Liver (tissue), 3 donors: ENCODE results near the gene NOL6.
"Not testable (repeated sequence)": the region's sequence is repeated elsewhere in the genome, so short reads cannot be mapped to it uniquely, and the experiment has no call there.

Experiments
- ATF3 ChIP-seq: IDR thresholded peaks from 2 replicates; pipeline ENCODE4 v1.6.1; 2016; ENCODE audit warnings: antibody characterized with exemption
- EGR1 ChIP-seq, 2 donors: IDR thresholded peaks; 2 replicates each; pipeline ENCODE4 v1.6.1; 2016 to 2018; ENCODE audit warnings: antibody characterized with exemption in 2 of 2, low read depth in 2 of 2
- GABPA ChIP-seq, 2 donors: IDR thresholded peaks in 1 of 2; conservative IDR thresholded peaks in 1 of 2; 2 replicates each; pipeline ENCODE4 v1.6.1; 2016; ENCODE audit warnings: antibody characterized with exemption in 2 of 2, mild to moderate bottlenecking in 1 of 2, moderate library complexity in 1 of 2
- JUND ChIP-seq, 2 donors: IDR thresholded peaks; 2 replicates each; pipeline ENCODE4 v1.6.1; 2016; ENCODE audit warnings: antibody characterized with exemption in 2 of 2
- MAX ChIP-seq: IDR thresholded peaks from 2 replicates; pipeline ENCODE4 v1.6.1; 2016; ENCODE audit warnings: antibody characterized with exemption
- RAD21 ChIP-seq, 2 donors: IDR thresholded peaks; 2 replicates each; pipeline ENCODE4 v1.6.1; 2016; ENCODE audit warnings: antibody characterized with exemption in 2 of 2, mild to moderate bottlenecking in 2 of 2
- SP1 ChIP-seq: IDR thresholded peaks from 2 replicates; pipeline ENCODE4 v1.6.1; 2018; ENCODE audit warnings: antibody characterized with exemption, mild to moderate bottlenecking
- TAF1 ChIP-seq: conservative IDR thresholded peaks from 2 replicates; pipeline ENCODE4 v1.6.1; 2016; ENCODE audit warnings: antibody characterized with exemption, mild to moderate bottlenecking
- YY1 ChIP-seq: IDR thresholded peaks from 2 replicates; pipeline ENCODE4 v1.6.1; 2016; ENCODE audit warnings: antibody characterized with exemption, mild to moderate bottlenecking
- ZBTB33 ChIP-seq: IDR thresholded peaks from 2 replicates; pipeline ENCODE4 v1.6.1; 2016; ENCODE audit warnings: antibody characterized with exemption
- TF ChIP-seq, protein P1 (sequence below): fragments of 150-350 bp; IDR thresholded peaks from 2 replicates; pipeline ENCODE4 v1.5.1; 2017; ENCODE audit warnings: improper control_type of control experiment, low read depth, low read length; ENCODE audit not compliant: missing input control
- TF ChIP-seq, protein P2 (sequence below): IDR thresholded peaks from 2 replicates; pipeline ENCODE4 v1.6.1; 2016; ENCODE audit warnings: antibody characterized with exemption, mild to moderate bottlenecking
- donor health status: healthy.
- donor health status: healthy.

DNA sequence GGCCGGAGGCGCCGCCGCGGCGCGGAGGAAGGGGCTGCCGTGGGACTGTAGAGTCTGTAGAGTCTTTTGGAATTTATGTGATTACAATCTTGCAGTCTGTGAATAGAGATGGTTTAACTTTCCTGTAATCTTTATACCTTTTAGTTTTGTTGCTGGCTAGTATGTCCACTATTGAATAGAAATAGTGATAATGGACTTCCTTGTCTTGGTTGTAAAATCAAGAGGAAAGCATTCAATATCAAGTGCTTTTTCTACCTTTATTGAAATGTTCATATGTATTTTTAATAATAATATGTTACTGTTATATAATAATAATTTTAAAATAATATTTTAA lies 37.4 kb upstream of the NOL6 start:
- TF ChIP-seq, protein P1, sequence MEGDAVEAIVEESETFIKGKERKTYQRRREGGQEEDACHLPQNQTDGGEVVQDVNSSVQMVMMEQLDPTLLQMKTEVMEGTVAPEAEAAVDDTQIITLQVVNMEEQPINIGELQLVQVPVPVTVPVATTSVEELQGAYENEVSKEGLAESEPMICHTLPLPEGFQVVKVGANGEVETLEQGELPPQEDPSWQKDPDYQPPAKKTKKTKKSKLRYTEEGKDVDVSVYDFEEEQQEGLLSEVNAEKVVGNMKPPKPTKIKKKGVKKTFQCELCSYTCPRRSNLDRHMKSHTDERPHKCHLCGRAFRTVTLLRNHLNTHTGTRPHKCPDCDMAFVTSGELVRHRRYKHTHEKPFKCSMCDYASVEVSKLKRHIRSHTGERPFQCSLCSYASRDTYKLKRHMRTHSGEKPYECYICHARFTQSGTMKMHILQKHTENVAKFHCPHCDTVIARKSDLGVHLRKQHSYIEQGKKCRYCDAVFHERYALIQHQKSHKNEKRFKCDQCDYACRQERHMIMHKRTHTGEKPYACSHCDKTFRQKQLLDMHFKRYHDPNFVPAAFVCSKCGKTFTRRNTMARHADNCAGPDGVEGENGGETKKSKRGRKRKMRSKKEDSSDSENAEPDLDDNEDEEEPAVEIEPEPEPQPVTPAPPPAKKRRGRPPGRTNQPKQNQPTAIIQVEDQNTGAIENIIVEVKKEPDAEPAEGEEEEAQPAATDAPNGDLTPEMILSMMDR: not testable (repeated sequence)
- TF ChIP-seq, protein P2, sequence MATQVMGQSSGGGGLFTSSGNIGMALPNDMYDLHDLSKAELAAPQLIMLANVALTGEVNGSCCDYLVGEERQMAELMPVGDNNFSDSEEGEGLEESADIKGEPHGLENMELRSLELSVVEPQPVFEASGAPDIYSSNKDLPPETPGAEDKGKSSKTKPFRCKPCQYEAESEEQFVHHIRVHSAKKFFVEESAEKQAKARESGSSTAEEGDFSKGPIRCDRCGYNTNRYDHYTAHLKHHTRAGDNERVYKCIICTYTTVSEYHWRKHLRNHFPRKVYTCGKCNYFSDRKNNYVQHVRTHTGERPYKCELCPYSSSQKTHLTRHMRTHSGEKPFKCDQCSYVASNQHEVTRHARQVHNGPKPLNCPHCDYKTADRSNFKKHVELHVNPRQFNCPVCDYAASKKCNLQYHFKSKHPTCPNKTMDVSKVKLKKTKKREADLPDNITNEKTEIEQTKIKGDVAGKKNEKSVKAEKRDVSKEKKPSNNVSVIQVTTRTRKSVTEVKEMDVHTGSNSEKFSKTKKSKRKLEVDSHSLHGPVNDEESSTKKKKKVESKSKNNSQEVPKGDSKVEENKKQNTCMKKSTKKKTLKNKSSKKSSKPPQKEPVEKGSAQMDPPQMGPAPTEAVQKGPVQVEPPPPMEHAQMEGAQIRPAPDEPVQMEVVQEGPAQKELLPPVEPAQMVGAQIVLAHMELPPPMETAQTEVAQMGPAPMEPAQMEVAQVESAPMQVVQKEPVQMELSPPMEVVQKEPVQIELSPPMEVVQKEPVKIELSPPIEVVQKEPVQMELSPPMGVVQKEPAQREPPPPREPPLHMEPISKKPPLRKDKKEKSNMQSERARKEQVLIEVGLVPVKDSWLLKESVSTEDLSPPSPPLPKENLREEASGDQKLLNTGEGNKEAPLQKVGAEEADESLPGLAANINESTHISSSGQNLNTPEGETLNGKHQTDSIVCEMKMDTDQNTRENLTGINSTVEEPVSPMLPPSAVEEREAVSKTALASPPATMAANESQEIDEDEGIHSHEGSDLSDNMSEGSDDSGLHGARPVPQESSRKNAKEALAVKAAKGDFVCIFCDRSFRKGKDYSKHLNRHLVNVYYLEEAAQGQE: not testable (repeated sequence)
- not testable (repeated sequence) for TF ChIP-seq GABPA (IDR thresholded peaks at IDR 0.05 in 1 of 2, conservative IDR thresholded peaks at IDR 0.05 in 1 of 2); MAX; ATF3; RAD21 (IDR thresholded peaks at IDR 0.05); ZBTB33; TAF1; JUND (IDR thresholded peaks at IDR 0.05); SP1; YY1; EGR1 (IDR thresholded peaks at IDR 0.05; ENCODE audit: low read depth in 2 of 2)
